OCI-LY3 (cell line): ENCODE data around the gene KRT80.
A peak's percentile ranks its signal among the peaks of the same experiment; 100 is the strongest.

Source experiments
- H2AFZ ChIP-seq: fragments of 200-600, 300-600 bp; shearing (Covaris generic); 2 replicates; pipeline ENCODE4 v1.6.0; 2014; ENCODE audit warnings: antibody characterized with exemption, low read depth, low read length
- H3K27ac ChIP-seq: fragments of 200-600, 300-600 bp; sonication (generic); 2 replicates; pipeline ENCODE4 v1.5.1; 2014; ENCODE audit warnings: mild to moderate bottlenecking, low read length, moderate library complexity, mixed read lengths
- H3K27me3 ChIP-seq: fragments of 200-600, 300-600 bp; sonication (generic); 2 replicates; pipeline ENCODE4 v1.6.1; 2014; ENCODE audit warnings: low read depth, low read length, mixed read lengths
- H3K36me3 ChIP-seq: fragments of 200-600, 300-600 bp; sonication (generic); replicated peaks from 2 replicates; pipeline ENCODE3; 2014; ENCODE audit warnings: low read depth, low read length, mixed read lengths
- H3K4me1 ChIP-seq: fragments of 300-600, 200-600 bp; sonication (generic); 2 replicates; pipeline ENCODE4 v1.6.1; 2014; ENCODE audit warnings: low read length, mixed read lengths
- H3K4me2 ChIP-seq: fragments of 200-600, 300-600 bp; sonication (generic); 2 replicates; pipeline ENCODE4 v1.6.1; 2014; ENCODE audit warnings: low read length, mixed read lengths
- H3K4me3 ChIP-seq: fragments of 300-600, 200-600 bp; sonication (generic); 2 replicates; pipeline ENCODE4 v1.5.1; 2014; ENCODE audit warnings: antibody characterized with exemption, mild to moderate bottlenecking, low read length, moderate library complexity
- H3K79me2 ChIP-seq: fragments of 300-600, 200-600 bp; shearing (Covaris generic); 2 replicates; pipeline ENCODE4 v1.6.1; 2014; ENCODE audit warnings: mild to moderate bottlenecking, low read length, mixed read lengths
- H3K9ac ChIP-seq: fragments of 300-600, 200-600 bp; shearing (Covaris generic); 2 replicates; pipeline ENCODE4 v1.6.0; 2014; ENCODE audit warnings: mild to moderate bottlenecking, low read length, moderate library complexity
- H3K9me3 ChIP-seq: fragments of 200-600, 300-600 bp; shearing (Covaris generic); 2 replicates; pipeline ENCODE4 v1.6.1; 2014; ENCODE audit warnings: low read length, mixed read lengths; ENCODE audit not compliant: insufficient read depth
- H4K20me1 ChIP-seq: fragments of 200-600, 300-600 bp; sonication (generic); 2 replicates; pipeline ENCODE4 v1.6.1; 2016; ENCODE audit warnings: low read length, mixed read lengths; ENCODE audit not compliant: insufficient read depth
- EZH2phosphoT487 ChIP-seq: fragments of 200-600 bp; shearing (Covaris generic); IDR thresholded peaks from 2 replicates; pipeline ENCODE4 v1.6.1; 2018; ENCODE audit warnings: antibody characterized with exemption, mixed run types, low read depth
- TF ChIP-seq, protein P1 (sequence below): fragments of 200-600, 300-600 bp; sonication (generic); IDR thresholded peaks from 2 replicates; pipeline ENCODE4 v1.5.1; 2014; ENCODE audit warnings: antibody characterized with exemption, low read length, low read depth

Gene KRT80

DNA sequence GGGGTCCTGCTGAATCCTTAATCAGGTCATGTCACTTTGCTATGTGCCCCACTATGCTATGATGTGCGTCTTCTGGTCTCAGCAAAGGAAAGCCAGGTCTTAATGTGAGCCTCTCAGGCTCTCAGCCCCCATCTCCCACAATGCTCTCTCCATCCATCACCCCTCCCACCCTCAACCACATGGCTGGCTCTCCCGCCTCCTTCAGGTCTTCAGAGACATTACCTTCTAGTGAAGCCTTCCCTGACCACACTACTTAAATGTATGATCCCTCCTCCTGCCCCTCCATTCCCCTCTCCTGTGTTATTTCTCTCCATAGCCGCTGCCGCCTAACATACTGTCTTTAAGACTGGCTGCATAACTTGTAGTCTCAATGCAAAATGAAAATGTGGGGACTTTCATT is 50.5 kb downstream of the KRT80 start:
- H3K4me2 ChIP-seq: no peak overlapping the region
- TF ChIP-seq, protein P1, sequence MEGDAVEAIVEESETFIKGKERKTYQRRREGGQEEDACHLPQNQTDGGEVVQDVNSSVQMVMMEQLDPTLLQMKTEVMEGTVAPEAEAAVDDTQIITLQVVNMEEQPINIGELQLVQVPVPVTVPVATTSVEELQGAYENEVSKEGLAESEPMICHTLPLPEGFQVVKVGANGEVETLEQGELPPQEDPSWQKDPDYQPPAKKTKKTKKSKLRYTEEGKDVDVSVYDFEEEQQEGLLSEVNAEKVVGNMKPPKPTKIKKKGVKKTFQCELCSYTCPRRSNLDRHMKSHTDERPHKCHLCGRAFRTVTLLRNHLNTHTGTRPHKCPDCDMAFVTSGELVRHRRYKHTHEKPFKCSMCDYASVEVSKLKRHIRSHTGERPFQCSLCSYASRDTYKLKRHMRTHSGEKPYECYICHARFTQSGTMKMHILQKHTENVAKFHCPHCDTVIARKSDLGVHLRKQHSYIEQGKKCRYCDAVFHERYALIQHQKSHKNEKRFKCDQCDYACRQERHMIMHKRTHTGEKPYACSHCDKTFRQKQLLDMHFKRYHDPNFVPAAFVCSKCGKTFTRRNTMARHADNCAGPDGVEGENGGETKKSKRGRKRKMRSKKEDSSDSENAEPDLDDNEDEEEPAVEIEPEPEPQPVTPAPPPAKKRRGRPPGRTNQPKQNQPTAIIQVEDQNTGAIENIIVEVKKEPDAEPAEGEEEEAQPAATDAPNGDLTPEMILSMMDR: no peak
- no peak for TF ChIP-seq EZH2phosphoT487
- no peaks in the 10 kb centered on the region for H3K36me3 ChIP-seq
- H3K4me1 ChIP-seq: peaks cover 2% of the 10 kb centered on the region; the same call in 1 of the 2 replicates
- H3K27ac ChIP-seq: no peak overlapping the region
- H2AFZ ChIP-seq: no peak overlapping the region
- H3K9ac ChIP-seq: no peak overlapping the region
- 0 out of 2 replicates have a peak, but pooled peaks cover 12% of the 10 kb centered on the region for H3K27me3 ChIP-seq
- H3K4me3 ChIP-seq: no peak overlapping the region
- H4K20me1 ChIP-seq: no peaks in the 10 kb centered on the region
- no peaks in the 10 kb centered on the region for H3K79me2 ChIP-seq
- no peaks in the 10 kb centered on the region for H3K9me3 ChIP-seq

DNA sequence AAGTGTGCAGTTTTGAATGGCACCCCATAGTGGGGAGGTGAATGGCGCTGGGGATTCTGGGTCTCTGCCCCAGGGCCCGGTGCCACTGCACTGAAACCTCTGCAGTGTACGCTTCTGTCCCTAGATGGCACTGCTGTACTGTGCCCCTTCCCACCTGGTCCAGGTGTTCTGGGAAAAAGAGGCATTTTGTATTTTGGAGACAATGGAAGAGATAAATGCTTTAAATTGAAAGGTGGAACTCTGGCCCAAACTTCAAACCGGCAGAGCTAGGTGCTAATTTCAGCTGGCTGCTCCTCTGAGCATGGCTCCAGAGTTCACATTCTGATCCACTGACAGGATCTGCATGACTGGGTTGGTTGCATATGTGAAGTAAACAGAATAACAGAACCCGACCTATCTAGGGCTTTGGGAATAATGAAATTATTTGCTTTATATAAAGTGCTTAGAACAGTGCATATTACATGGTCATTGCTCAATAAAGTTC is 52.2 kb downstream of the KRT80 start:
- peaks cover 2% of the 10 kb centered on the region; the same call in 1 of the 2 replicates for H3K4me1 ChIP-seq
- H2AFZ ChIP-seq: peak overlapping the region; percentile 51; the same call in 1 of the 2 replicates
- no peaks in the 10 kb centered on the region for H3K36me3 ChIP-seq
- H3K4me2 ChIP-seq: no peak overlapping the region
- no peak overlapping the region for H3K27ac ChIP-seq
- no peak overlapping the region for H3K9ac ChIP-seq
- 0 out of 2 replicates have a peak, but pooled peaks cover 12% of the 10 kb centered on the region for H3K27me3 ChIP-seq
- H3K79me2 ChIP-seq: no peaks in the 10 kb centered on the region
- H3K9me3 ChIP-seq: no peaks in the 10 kb centered on the region
- TF ChIP-seq EZH2phosphoT487: no peak
- TF ChIP-seq, protein P1: peak; percentile 84
- no peaks in the 10 kb centered on the region for H4K20me1 ChIP-seq
- H3K4me3 ChIP-seq: no peak overlapping the region

DNA sequence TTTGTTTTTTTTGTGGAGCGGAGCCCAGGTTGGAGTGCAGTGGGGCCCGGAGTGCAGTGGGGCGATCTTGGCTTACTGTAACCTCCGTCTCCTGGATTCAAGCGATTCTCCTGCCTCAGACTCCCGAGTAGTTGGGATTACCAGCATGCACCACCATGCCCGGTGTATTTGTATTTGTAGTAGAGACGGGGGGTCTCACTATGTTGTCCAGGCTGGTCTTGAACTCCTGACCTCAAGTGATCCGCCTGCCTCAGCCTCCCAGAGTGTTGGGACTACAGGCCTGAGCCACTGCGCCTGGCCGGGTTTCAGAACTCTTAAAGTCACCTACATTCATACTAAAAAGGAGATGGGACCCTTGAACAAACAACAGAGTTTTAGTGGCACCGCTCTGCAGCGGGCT is 52.7 kb downstream of the KRT80 start:
- H3K9me3 ChIP-seq: no peaks in the 10 kb centered on the region
- no peak overlapping the region for H3K9ac ChIP-seq
- 0 out of 2 replicates have a peak, but pooled peaks cover 12% of the 10 kb centered on the region for H3K27me3 ChIP-seq
- H4K20me1 ChIP-seq: no peaks in the 10 kb centered on the region
- peaks cover 2% of the 10 kb centered on the region; the same call in 1 of the 2 replicates for H3K4me1 ChIP-seq
- no peak overlapping the region for H3K27ac ChIP-seq
- no peak overlapping the region for H3K4me2 ChIP-seq
- H3K79me2 ChIP-seq: no peaks in the 10 kb centered on the region
- TF ChIP-seq, protein P1: no peak
- no peak for TF ChIP-seq EZH2phosphoT487
- no peaks in the 10 kb centered on the region for H3K36me3 ChIP-seq
- H3K4me3 ChIP-seq: no peak overlapping the region
- peak overlapping the region; percentile 51; the same call in 1 of the 2 replicates for H2AFZ ChIP-seq

DNA sequence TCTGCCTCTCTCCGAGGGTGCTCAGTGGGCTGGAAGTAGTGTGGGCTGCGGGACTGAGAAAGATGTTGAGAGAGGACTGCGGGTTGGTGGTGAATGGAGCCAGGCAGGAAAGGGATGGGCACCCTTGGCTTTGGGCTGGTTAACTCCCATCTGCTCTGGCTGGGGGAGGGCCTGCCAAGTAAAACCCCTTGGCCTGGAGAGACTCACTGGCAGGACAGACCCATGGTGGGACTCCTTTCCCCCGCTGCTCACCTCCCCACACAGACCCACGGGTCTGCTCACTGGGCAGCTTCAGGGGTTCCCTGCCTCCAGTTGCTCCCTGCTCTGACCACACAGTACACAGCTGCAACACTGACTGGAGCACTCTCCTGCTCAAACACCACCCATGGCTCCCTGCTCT is 54.1 kb downstream of the KRT80 start:
- Histone ChIP-seq H3K4me2 (no peak overlapping the region), H3K4me3 (no peak overlapping the region), H3K36me3 (no peaks in the 10 kb centered on the region), H3K4me1 (peaks cover 2% of the 10 kb centered on the region; the same call in 1 of the 2 replicates), H3K79me2 (no peaks in the 10 kb centered on the region), H3K9ac (no peak overlapping the region), H4K20me1 (no peaks in the 10 kb centered on the region), H2AFZ (no peak overlapping the region), H3K27me3 (peaks cover 14% of the 10 kb centered on the region; the same call in 1 of the 2 replicates), H3K27ac (no peak overlapping the region), H3K9me3 (no peaks in the 10 kb centered on the region)
- TF ChIP-seq, protein P1: no peak
- TF ChIP-seq EZH2phosphoT487: no peak
